GM23338 (cell line): ENCODE measurements around the gene AGTRAP. TPM values are rescaled to one million over a fixed set of nuclear protein-coding genes. Genes with fewer than 3 reads are reported as not detected.

Experiments
- ATAC-seq: fragments of 200-7000 bp; cut with Tn5 transposase; 3 replicates; pipeline ENCODE4 v1.9.1; 2020
- DNase-seq: peaks from one replicate; pipeline ENCODE4 v3.0.0-alpha.2; 2015; ENCODE audit warnings: low spot score
- H2AFZ ChIP-seq: fragments of 200-600 bp; sonication (generic); 2 replicates; pipeline ENCODE4 v1.8.0; 2016; ENCODE audit warnings: antibody characterized with exemption, mild to moderate bottlenecking, moderate library complexity
- H3F3A ChIP-seq: fragments of 200-600 bp; sonication (generic); replicated peaks from 2 replicates; pipeline ENCODE4 v1.8.0; 2017; ENCODE audit warnings: antibody characterized with exemption, mixed run types, low read depth
- H3K27ac ChIP-seq: fragments of 200-600 bp; sonication (generic); 2 replicates; pipeline ENCODE4 v1.6.1; 2016; ENCODE audit warnings: low read depth
- H3K27me3 ChIP-seq: fragments of 200-600 bp; sonication (generic); 2 replicates; pipeline ENCODE4 v1.8.0; 2016; ENCODE audit warnings: mild to moderate bottlenecking, mixed run types, moderate library complexity; ENCODE audit not compliant: insufficient read depth
- H3K36me3 ChIP-seq: fragments of 200-600 bp; sonication (generic); 2 replicates; pipeline ENCODE4 v1.8.0; 2016; ENCODE audit warnings: mild to moderate bottlenecking; ENCODE audit not compliant: insufficient read depth
- H3K4me1 ChIP-seq: fragments of 200-600 bp; sonication (generic); 2 replicates; pipeline ENCODE4 v1.8.0; 2016; ENCODE audit warnings: mild to moderate bottlenecking, moderate library complexity; ENCODE audit not compliant: insufficient read depth
- H3K4me2 ChIP-seq: fragments of 200-600 bp; sonication (generic); 2 replicates; pipeline ENCODE4 v1.7.1; 2017; ENCODE audit warnings: mixed run types
- H3K4me3 ChIP-seq: fragments of 200-600 bp; sonication (generic); 2 replicates; pipeline ENCODE4 v1.6.1; 2016; ENCODE audit warnings: mixed run types
- H3K79me2 ChIP-seq: fragments of 200-600 bp; sonication (generic); replicated peaks from 2 replicates; pipeline ENCODE4 v1.8.0; 2017; ENCODE audit warnings: mild to moderate bottlenecking; ENCODE audit not compliant: insufficient read depth
- H3K9me2 ChIP-seq: fragments of 200-600 bp; sonication (generic); 2 replicates; pipeline ENCODE4 v1.8.0; 2017; ENCODE audit not compliant: insufficient read depth
- H4K20me1 ChIP-seq: fragments of 200-600 bp; sonication (generic); replicated peaks from 2 replicates; pipeline ENCODE4 v1.8.0; 2017; ENCODE audit warnings: mild to moderate bottlenecking; ENCODE audit not compliant: insufficient read depth
- H3K27ac Mint-ChIP-seq: 2 replicates; pipeline ENCODE4 v1.8.0; 2020; ENCODE audit warnings: inconsistent platforms, mild to moderate bottlenecking, moderate library complexity, mixed read lengths
- H3K27me3 Mint-ChIP-seq: 3 replicates; pipeline ENCODE4 v1.8.0; 2022; ENCODE audit warnings: low read depth, mild to moderate bottlenecking, moderate library complexity, mixed read lengths, inconsistent platforms; ENCODE audit not compliant: insufficient read depth, poor library complexity
- H3K36me3 Mint-ChIP-seq: 3 replicates; pipeline ENCODE4 v1.8.0; 2021; ENCODE audit warnings: low read depth, mild to moderate bottlenecking, inconsistent platforms, moderate library complexity, mixed read lengths
- H3K4me1 Mint-ChIP-seq: 3 replicates; pipeline ENCODE4 v1.8.0; 2020; ENCODE audit warnings: mild to moderate bottlenecking, inconsistent platforms, mixed read lengths
- H3K4me3 Mint-ChIP-seq: 3 replicates; pipeline ENCODE4 v1.8.0; 2021; ENCODE audit warnings: moderate library complexity, mild to moderate bottlenecking, inconsistent platforms, mixed read lengths
- H3K9me3 Mint-ChIP-seq: 3 replicates; pipeline ENCODE4 v1.8.0; 2020; ENCODE audit warnings: moderate library complexity, mild to moderate bottlenecking, inconsistent platforms, mixed read lengths
- CREB1 ChIP-seq: fragments of 250-450 bp; sonication (Bioruptor Pico); IDR thresholded peaks from 2 replicates; pipeline ENCODE4 v1.5.0; 2020; ENCODE audit warnings: low read depth, mild to moderate bottlenecking, moderate library complexity
- CTCF ChIP-seq, 2 experiments: fragments of 200-600 bp in 1 of 2; sonication (generic) in 1 of 2; conservative IDR thresholded peaks; 2 replicates each; pipeline versions ENCODE4 v1.5.1 to v1.6.1; 2016 to 2017; ENCODE audit warnings: antibody characterized with exemption in 2 of 2, low read depth in 2 of 2, mild to moderate bottlenecking in 2 of 2, moderate library complexity in 1 of 2
- ETS1 ChIP-seq: IDR thresholded peaks from 2 replicates; pipeline ENCODE4 v1.6.1; 2016; ENCODE audit warnings: antibody characterized with exemption
- EZH2phosphoT487 ChIP-seq: fragments of 200-600 bp; sonication (generic); IDR thresholded peaks from one replicate; pipeline ENCODE4 v1.8.1; 2018; ENCODE audit warnings: antibody characterized with exemption; ENCODE audit not compliant: unreplicated experiment
- JUNB ChIP-seq: IDR thresholded peaks from one replicate; pipeline ENCODE4 v1.6.1; 2016; ENCODE audit warnings: antibody characterized with exemption; ENCODE audit not compliant: unreplicated experiment
- NANOG ChIP-seq: IDR thresholded peaks from 2 replicates; pipeline ENCODE4 v1.6.1; 2016; ENCODE audit warnings: antibody characterized with exemption, borderline replicate concordance
- POLR2AphosphoS5 ChIP-seq: IDR thresholded peaks from 2 replicates; pipeline ENCODE4 v1.6.1; 2016; ENCODE audit warnings: antibody characterized with exemption, low read depth
- STAT1 ChIP-seq: IDR thresholded peaks from one replicate; pipeline ENCODE4 v1.6.1; 2016; ENCODE audit warnings: antibody characterized with exemption; ENCODE audit not compliant: unreplicated experiment
- ZNF114 ChIP-seq: fragments of 250-450 bp; sonication (Bioruptor Pico); IDR thresholded peaks from 2 replicates; pipeline ENCODE4 v1.5.0; 2020; ENCODE audit warnings: mild to moderate bottlenecking, moderate library complexity
- ZNF331 ChIP-seq: fragments of 250-450 bp; sonication (Bioruptor Pico); IDR thresholded peaks from 2 replicates; pipeline ENCODE4 v1.5.0; 2020; ENCODE audit warnings: low read depth, mild to moderate bottlenecking, moderate library complexity
- ZNF462 ChIP-seq: fragments of 250-450 bp; sonication (Bioruptor Pico); IDR thresholded peaks from 2 replicates; pipeline ENCODE4 v1.5.0; 2020; ENCODE audit warnings: mild to moderate bottlenecking, moderate library complexity
- polyA plus RNA-seq: library from polyadenylated mRNA; unstranded; fragments of >200 nt; fragmentation: Nextera tagmentation; extraction: Ambion mirVana; gene quantifications from 2 replicates; pipeline ENCODE4 v1.2.1, GENCODE V29; 2016
- total RNA-seq: library from RNA; depleted of rRNA; stranded (reverse); fragments of >200 nt; shearing (Covaris generic); gene quantifications from 2 replicates; pipeline ENCODE4 v1.2.3, GENCODE V29; 2014

Gene AGTRAP
- total and polyA plus RNA-seq, 2 experiments from 2014 or later = 79.4 to 102 TPM

DNA sequence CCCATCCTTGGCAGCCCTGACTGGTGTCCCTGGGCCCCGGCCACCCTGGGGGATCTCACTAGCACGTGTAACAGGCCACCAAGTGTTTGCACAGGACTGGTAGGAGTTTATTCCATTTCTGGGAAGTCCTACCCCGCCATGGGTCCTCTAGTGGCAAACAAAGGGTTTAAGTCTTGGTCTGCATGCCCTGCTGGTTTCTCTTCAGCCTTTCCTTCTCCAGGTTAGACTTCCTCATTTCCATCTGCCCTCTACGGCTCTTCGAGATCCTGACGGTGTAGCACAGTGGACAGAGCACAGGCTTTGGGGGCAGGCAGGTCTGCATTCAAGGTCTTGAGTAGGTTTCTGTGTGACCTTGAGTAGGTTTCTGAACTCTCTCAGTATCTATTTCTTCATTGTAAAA, 2.8 kb downstream of the AGTRAP start (continued):
- TF ChIP-seq ZNF462 (CRISPR knock-in tag) (no peak), CREB1 (CRISPR knock-in tag) (no peak), CTCF (conservative IDR thresholded peaks at IDR 0.05; ENCODE audit: low read depth in 2 of 2) (no peak), EZH2phosphoT487 (no peak)

DNA sequence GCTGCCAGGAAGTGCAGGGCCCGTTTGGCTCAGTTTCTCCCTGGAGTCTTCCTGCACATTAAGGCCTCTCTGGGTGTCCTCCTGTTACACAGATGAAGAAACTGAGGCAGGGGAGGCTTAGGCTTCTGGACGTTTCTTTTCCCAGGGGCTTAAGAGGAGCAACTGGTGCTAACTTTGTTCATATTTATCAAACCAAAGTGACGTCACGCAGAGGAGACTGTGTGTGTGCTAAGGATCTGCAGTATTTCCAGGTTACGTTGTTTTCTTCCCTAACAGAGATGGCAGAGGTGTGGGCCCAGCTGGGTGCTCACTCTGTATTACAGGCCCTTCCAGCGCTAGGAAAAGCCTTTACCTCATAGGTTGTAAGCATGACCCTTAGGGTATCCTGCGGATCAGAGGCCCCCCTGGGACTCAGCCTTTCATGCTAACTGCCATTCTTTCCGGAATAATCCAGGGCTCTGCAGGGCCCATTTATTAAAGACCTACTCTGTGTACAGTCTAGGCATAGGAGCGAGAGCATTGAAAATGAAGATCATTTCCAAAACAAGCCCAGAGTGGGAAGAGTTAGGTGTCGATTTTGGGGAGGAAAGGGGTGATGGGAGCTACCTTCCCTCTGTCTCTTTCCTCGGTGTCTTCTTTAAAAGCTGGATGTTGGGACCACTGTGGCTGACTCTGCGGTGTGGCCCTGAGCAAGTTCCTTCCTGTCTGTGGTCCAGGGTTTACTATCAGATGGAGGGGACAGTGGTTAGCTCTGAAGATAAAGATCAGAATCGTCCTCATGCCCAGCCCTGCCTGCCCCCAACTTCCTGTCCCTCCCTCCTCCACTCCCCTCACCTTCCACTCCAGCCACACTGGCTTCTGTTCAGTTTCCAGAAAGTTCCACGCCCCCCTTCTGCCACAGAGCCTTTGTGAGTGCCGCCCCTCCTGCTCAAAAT, 4.6 kb downstream of the AGTRAP start:
- H3K27ac ChIP-seq = no peak overlapping the region
- Mint-ChIP-seq H3K27me3 (peaks cover 16% of the 10 kb centered on the region), H3K36me3 (no peaks in the 10 kb centered on the region; the same call in 2 of the 3 replicates), H3K9me3 (no peaks in the 10 kb centered on the region; the same call in 2 of the 3 replicates), H3K4me3 (no peak overlapping the region), H3K27ac (no peak overlapping the region), H3K4me1 (peaks cover 33% of the 10 kb centered on the region)
- no peak overlapping the region for H3K4me2 ChIP-seq
- no peaks in the 10 kb centered on the region for H3K27me3 ChIP-seq
- peaks cover 16% of the 10 kb centered on the region; the same call in 1 of the 2 replicates for H3F3A ChIP-seq
- H3K4me1 ChIP-seq = peaks cover 23% of the 10 kb centered on the region
- no peaks in the 10 kb centered on the region for H3K36me3 ChIP-seq
- peaks cover 5% of the 10 kb centered on the region for H4K20me1 ChIP-seq
- H3K9me2 ChIP-seq = no peaks in the 10 kb centered on the region
- peaks cover 12% of the 10 kb centered on the region for H3K79me2 ChIP-seq
- DNase-seq = no peak
- H3K4me3 ChIP-seq = no peak overlapping the region
- no peak overlapping the region for H2AFZ ChIP-seq
- no peak for ATAC-seq
- TF ChIP-seq ZNF114 (CRISPR knock-in tag) = no peak
- no peak for TF ChIP-seq EZH2phosphoT487
- TF ChIP-seq CTCF (conservative IDR thresholded peaks at IDR 0.05; ENCODE audit: low read depth in 2 of 2) = no peak
- no peak for TF ChIP-seq POLR2AphosphoS5
- no peak for TF ChIP-seq NANOG
- TF ChIP-seq STAT1 = no peak
- TF ChIP-seq JUNB = no peak
- no peak for TF ChIP-seq CREB1 (CRISPR knock-in tag)
- no peak for TF ChIP-seq ETS1
- no peak for TF ChIP-seq ZNF331 (CRISPR knock-in tag)
